ENCODE data around the gene UQCC5.

Gene UQCC5

DNA sequence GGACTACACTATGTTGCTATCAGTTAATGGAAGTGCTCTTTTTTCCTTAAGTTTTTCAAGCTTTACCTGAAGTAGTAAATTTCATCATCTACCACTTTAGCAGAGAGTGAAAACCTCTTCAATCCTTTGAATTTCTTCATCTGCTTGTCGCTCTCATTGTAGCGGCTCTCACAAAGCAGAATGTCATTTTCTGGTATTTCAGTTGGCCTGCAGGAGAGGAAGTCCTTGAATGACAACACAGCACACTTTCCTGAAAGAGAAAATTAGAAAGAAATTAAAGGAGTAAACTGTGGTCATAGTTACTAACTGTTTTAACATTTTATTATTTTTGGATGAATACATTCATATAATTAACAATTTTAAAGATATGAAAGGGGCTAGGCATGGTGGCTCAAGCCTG lies 27.6 kb downstream of the UQCC5 start:
- Histone ChIP-seq H3K4me3 (IDR thresholded peaks at IDR 0.05; ENCODE audit: insufficient read depth, low read depth, low read length) (no peak overlapping the region), H4K20me1 (ENCODE audit: insufficient read depth) (no peaks in the 10 kb centered on the region), H2AFZ (ENCODE audit: low read depth) (no peak overlapping the region), H3K9ac (no peak overlapping the region), H3K4me2 (no peak overlapping the region), H3K4me1 (ENCODE audit: low read depth, poor library complexity, severe bottlenecking) (no peaks in the 10 kb centered on the region), H3K27ac (no peak overlapping the region), H3K27me3 (ENCODE audit: insufficient read depth, low read depth) (no peaks in the 10 kb centered on the region), H3K79me2 (ENCODE audit: insufficient read depth, low read depth) (no peaks in the 10 kb centered on the region), H3K36me3 (ENCODE audit: insufficient read depth) (no peaks in the 10 kb centered on the region)
- TF ChIP-seq, protein P1, sequence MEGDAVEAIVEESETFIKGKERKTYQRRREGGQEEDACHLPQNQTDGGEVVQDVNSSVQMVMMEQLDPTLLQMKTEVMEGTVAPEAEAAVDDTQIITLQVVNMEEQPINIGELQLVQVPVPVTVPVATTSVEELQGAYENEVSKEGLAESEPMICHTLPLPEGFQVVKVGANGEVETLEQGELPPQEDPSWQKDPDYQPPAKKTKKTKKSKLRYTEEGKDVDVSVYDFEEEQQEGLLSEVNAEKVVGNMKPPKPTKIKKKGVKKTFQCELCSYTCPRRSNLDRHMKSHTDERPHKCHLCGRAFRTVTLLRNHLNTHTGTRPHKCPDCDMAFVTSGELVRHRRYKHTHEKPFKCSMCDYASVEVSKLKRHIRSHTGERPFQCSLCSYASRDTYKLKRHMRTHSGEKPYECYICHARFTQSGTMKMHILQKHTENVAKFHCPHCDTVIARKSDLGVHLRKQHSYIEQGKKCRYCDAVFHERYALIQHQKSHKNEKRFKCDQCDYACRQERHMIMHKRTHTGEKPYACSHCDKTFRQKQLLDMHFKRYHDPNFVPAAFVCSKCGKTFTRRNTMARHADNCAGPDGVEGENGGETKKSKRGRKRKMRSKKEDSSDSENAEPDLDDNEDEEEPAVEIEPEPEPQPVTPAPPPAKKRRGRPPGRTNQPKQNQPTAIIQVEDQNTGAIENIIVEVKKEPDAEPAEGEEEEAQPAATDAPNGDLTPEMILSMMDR (conservative IDR thresholded peaks at IDR 0.05; ENCODE audit: low read depth, low read length) = no peak

GRCh38 chr3:52568069-52568468 lies 31.7 kb downstream of the UQCC5 start:
- no peak overlapping the region for H3K9ac ChIP-seq
- no peak overlapping the region for H2AFZ ChIP-seq (ENCODE audit: low read depth)
- H4K20me1 ChIP-seq (ENCODE audit: insufficient read depth) = no peaks in the 10 kb centered on the region
- H3K4me2 ChIP-seq = no peak overlapping the region
- no peaks in the 10 kb centered on the region for H3K79me2 ChIP-seq (ENCODE audit: insufficient read depth, low read depth)
- no peaks in the 10 kb centered on the region for H3K36me3 ChIP-seq (ENCODE audit: insufficient read depth)
- no peaks in the 10 kb centered on the region for H3K27me3 ChIP-seq (ENCODE audit: insufficient read depth, low read depth)
- no peaks in the 10 kb centered on the region for H3K4me1 ChIP-seq (ENCODE audit: low read depth, poor library complexity, severe bottlenecking)
- TF ChIP-seq, protein P1 (conservative IDR thresholded peaks at IDR 0.05; ENCODE audit: low read depth, low read length) = no peak
- no peak overlapping the region for H3K4me3 ChIP-seq (IDR thresholded peaks at IDR 0.05; ENCODE audit: insufficient read depth, low read depth, low read length)
- H3K27ac ChIP-seq = no peak overlapping the region

DNA sequence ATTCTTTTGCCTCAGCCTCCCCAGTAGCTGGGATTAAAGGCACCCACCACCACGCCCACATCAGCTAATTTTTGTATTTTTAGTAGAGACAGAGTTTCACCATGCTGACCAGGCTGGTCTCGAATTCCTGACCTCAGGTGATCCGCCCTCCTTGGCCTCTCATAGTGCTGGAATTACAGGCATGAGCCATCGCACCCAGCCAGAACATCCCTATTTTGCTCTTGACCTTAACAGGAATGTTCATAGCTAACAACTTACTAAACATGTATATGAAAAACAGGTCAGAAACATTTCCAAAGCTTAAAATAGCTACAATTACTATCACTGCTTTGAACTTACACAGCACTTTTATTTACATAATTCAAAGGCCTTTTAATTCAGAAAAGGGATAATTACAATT lies 33.7 kb downstream of the UQCC5 start:
- H4K20me1 ChIP-seq (ENCODE audit: insufficient read depth) = no peaks in the 10 kb centered on the region
- H3K4me2 ChIP-seq = no peak overlapping the region
- H3K36me3 ChIP-seq (ENCODE audit: insufficient read depth) = no peaks in the 10 kb centered on the region
- H3K27ac ChIP-seq = no peak overlapping the region
- no peak overlapping the region for H2AFZ ChIP-seq (ENCODE audit: low read depth)
- peaks cover 10% of the 10 kb centered on the region for H3K4me1 ChIP-seq (ENCODE audit: low read depth, poor library complexity, severe bottlenecking)
- H3K4me3 ChIP-seq (IDR thresholded peaks at IDR 0.05; ENCODE audit: insufficient read depth, low read depth, low read length) = no peak overlapping the region
- no peaks in the 10 kb centered on the region for H3K79me2 ChIP-seq (ENCODE audit: insufficient read depth, low read depth)
- no peaks in the 10 kb centered on the region for H3K27me3 ChIP-seq (ENCODE audit: insufficient read depth, low read depth)
- H3K9ac ChIP-seq = no peak overlapping the region
- TF ChIP-seq, protein P1 (conservative IDR thresholded peaks at IDR 0.05; ENCODE audit: low read depth, low read length) = no peak

DNA sequence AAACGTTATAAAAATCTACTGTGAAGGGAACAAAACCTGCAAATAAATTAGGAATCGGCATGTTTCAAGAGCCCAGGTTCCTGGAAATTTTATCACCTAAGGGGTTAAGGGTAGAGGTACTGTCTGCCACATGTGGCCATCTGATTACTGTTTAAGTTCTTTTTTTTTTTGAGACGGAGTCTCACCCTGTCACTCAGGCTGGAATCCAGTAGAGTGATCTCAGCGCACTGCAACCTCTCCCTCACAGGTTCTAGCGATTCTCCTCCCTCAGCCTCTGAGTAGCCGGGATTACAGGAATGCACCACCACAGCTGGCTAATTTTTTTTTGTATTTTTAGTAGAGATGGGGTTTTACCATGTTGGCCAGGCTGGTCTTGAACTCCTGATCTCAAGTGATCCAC lies 35.8 kb downstream of the UQCC5 start:
- H3K9ac ChIP-seq = no peak overlapping the region
- H3K4me1 ChIP-seq (ENCODE audit: low read depth, poor library complexity, severe bottlenecking) = peaks cover 10% of the 10 kb centered on the region
- H3K4me2 ChIP-seq = no peak overlapping the region
- no peaks in the 10 kb centered on the region for H3K27me3 ChIP-seq (ENCODE audit: insufficient read depth, low read depth)
- no peaks in the 10 kb centered on the region for H4K20me1 ChIP-seq (ENCODE audit: insufficient read depth)
- H2AFZ ChIP-seq (ENCODE audit: low read depth) = no peak overlapping the region
- TF ChIP-seq, protein P1 (conservative IDR thresholded peaks at IDR 0.05; ENCODE audit: low read depth, low read length) = no peak
- H3K79me2 ChIP-seq (ENCODE audit: insufficient read depth, low read depth) = no peaks in the 10 kb centered on the region
- H3K27ac ChIP-seq = no peak overlapping the region
- H3K4me3 ChIP-seq (IDR thresholded peaks at IDR 0.05; ENCODE audit: insufficient read depth, low read depth, low read length) = no peak overlapping the region
- no peaks in the 10 kb centered on the region for H3K36me3 ChIP-seq (ENCODE audit: insufficient read depth)
